Measurements from ENCODE around the gene FAM177A1.
"Not testable (repeated sequence)": the region's sequence is repeated elsewhere in the genome, so short reads cannot be mapped to it uniquely, and the experiment has no call there.

GRCh38 chr14:35061113-35061791, 15.2 kb downstream of the FAM177A1 start:
- not testable (repeated sequence) for TF ChIP-seq CTCF (IDR thresholded peaks at IDR 0.05; ENCODE audit: low read depth, low read length, missing input control); TAF1 (conservative IDR thresholded peaks at IDR 0.05); HNF4A (conservative IDR thresholded peaks at IDR 0.05); REST (IDR thresholded peaks at IDR 0.05); YY1 (IDR thresholded peaks at IDR 0.05); GABPA (IDR thresholded peaks at IDR 0.05 in 1 of 2, conservative IDR thresholded peaks at IDR 0.05 in 1 of 2); SP1 (IDR thresholded peaks at IDR 0.05)
- TF ChIP-seq, protein P1, sequence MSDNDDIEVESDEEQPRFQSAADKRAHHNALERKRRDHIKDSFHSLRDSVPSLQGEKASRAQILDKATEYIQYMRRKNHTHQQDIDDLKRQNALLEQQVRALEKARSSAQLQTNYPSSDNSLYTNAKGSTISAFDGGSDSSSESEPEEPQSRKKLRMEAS (IDR thresholded peaks at IDR 0.05): not testable (repeated sequence)
- TF ChIP-seq, protein P2, sequence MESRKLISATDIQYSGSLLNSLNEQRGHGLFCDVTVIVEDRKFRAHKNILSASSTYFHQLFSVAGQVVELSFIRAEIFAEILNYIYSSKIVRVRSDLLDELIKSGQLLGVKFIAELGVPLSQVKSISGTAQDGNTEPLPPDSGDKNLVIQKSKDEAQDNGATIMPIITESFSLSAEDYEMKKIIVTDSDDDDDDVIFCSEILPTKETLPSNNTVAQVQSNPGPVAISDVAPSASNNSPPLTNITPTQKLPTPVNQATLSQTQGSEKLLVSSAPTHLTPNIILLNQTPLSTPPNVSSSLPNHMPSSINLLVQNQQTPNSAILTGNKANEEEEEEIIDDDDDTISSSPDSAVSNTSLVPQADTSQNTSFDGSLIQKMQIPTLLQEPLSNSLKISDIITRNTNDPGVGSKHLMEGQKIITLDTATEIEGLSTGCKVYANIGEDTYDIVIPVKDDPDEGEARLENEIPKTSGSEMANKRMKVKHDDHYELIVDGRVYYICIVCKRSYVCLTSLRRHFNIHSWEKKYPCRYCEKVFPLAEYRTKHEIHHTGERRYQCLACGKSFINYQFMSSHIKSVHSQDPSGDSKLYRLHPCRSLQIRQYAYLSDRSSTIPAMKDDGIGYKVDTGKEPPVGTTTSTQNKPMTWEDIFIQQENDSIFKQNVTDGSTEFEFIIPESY (IDR thresholded peaks at IDR 0.05): not testable (repeated sequence)

Measured in liver (tissue), 3 donors.